SK-MEL-5 (cell line): Measurements from ENCODE around the gene OVCH1. TPM values are rescaled to one million over a fixed set of nuclear protein-coding genes. Genes with fewer than 3 reads are reported as not detected.

Experiments
- DNase-seq: peaks from one replicate; pipeline ENCODE4 v3.0.0-alpha.2; 2016; ENCODE audit warnings: low read depth, low spot score
- in situ Hi-C: cut with HindIII; loops from 2 replicates; pipeline ENCODE4 v1.10.0; 2016; ENCODE audit warnings: low sequenced_read_pairs, high pct_unique_total_duplicates, low pct_unique_long_range_greater_than_20kb
- polyA plus RNA-seq, 2 experiments: library from polyadenylated mRNA; depleted of rRNA; stranded (reverse); fragments of >200 nt; gene quantifications; 2 replicates each; pipeline ENCODE4 v1.2.3, GENCODE V29; 2015
- total RNA-seq: library from RNA; depleted of rRNA; stranded (reverse); fragments of >200 nt; shearing (Covaris generic); gene quantifications from 2 replicates; pipeline ENCODE4 v1.2.3, GENCODE V29; 2014; rRNA removed

OVCH1 gene, protein sequence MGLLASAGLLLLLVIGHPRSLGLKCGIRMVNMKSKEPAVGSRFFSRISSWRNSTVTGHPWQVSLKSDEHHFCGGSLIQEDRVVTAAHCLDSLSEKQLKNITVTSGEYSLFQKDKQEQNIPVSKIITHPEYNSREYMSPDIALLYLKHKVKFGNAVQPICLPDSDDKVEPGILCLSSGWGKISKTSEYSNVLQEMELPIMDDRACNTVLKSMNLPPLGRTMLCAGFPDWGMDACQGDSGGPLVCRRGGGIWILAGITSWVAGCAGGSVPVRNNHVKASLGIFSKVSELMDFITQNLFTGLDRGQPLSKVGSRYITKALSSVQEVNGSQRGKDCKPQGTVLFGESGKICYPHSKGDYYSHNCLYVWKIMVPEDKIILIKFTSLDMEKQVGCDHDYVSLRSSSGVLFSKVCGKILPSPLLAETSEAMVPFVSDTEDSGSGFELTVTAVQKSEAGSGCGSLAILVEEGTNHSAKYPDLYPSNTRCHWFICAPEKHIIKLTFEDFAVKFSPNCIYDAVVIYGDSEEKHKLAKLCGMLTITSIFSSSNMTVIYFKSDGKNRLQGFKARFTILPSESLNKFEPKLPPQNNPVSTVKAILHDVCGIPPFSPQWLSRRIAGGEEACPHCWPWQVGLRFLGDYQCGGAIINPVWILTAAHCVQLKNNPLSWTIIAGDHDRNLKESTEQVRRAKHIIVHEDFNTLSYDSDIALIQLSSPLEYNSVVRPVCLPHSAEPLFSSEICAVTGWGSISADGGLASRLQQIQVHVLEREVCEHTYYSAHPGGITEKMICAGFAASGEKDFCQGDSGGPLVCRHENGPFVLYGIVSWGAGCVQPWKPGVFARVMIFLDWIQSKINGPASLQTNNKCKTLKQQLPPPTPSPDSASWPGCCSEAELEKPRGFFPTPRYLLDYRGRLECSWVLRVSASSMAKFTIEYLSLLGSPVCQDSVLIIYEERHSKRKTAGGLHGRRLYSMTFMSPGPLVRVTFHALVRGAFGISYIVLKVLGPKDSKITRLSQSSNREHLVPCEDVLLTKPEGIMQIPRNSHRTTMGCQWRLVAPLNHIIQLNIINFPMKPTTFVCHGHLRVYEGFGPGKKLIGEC
- total RNA-seq = not detected in 2 replicates
- polyA plus RNA-seq (2015; cell fraction: cytosol; rRNA removed) = not detected in 2 replicates
- 0.24 and 2.0 TPM in 2 replicates for polyA plus RNA-seq (2015; cell fraction: nucleus; rRNA removed)

DNA sequence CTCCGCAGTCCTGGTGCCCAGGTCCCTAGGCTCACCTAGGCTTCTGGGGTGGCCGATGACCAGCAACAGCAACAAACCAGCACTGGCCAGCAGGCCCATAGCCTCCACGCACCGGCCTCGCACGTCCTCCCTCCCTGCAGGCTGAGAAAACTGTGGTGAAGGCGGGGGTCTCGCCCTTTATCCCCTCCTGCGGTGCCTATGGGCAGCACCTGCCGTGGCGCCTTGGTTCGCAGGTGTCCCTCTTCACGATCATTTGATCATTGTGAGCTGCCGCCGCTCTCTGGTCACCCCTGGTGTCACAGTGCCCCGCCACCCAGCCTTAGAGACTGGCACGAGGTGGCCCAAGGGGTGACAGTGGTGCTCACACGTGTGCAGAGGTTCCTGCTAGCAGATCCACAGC, at the start of gene OVCH1:
Gene OVCH1, minus strand, starts transcription at position 99 of the 400 bp plus-strand sequence. Its CDS starts 0 bp downstream, at position 99.
- DNase-seq = no peak
- in situ Hi-C loops = loop anchor here (25.0 kb wide), 1 partner anchor 185 kb away; no protein-coding TSS in a partner anchor

DNA sequence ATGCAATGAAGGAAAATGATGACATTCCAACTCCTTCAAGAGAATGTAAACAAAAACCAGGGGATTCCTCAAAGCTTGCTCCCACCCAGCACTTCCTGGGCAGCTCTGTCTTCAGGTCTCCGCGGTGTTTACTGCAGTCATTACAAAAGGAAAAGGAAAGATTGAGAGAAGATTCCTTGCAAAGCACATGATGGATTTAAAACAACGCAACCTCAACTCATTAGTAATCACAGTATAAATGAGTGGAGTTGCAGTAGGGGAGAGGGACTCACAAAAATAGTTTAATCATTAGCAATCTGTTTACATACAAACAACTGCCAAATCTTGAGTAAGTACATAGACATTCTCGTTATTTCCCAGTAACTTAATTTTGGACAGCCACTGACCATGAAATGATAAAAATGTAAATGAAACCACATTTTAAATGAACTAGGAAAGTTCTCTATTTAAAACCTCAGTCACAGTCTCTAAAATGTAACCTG, 49.7 kb upstream of the OVCH1 start:
- in situ Hi-C loops = no loop called here
- DNase-seq = no peak

DNA sequence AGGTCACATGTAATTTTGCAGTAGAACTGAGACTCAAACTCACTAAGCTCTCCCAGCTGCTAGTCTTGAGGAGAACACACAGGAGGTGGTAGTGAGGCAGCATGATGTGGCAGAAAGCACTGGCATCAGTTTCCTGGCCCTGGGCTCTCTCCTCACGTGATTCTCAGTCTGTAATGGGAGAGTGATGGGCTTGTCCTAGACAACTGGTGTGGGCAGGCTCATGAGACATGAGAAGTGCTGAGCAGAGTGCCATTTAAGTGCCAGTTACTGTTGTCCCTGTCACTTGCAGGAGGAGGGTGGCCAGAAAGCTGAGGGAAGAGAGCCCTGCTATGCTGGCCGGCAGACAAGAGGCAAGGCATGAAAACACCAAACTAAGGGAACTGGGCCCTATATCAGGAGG, 48.5 kb upstream of the OVCH1 start:
- in situ Hi-C loops = no loop called here
- peak; percentile 22 for DNase-seq

DNA sequence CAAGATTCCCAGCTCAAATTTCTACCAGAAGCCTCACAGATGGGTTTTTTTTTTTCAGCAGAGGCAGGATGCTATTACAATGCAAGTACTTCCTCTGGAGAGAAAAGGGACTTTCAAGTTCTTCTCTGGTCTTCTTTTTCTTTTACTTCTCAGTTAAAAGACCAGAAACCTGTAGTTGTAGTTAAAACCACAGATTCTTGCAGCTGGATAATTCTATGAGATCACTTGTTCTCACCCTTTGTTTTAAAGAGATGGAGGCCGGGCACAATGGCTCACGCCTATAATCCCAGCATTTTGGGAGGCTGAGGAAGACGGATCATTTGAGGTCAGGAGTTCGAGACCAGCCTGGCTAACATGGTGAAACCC, 47.6 kb upstream of the OVCH1 start:
- in situ Hi-C loops = no loop called here
- DNase-seq = no peak

DNA sequence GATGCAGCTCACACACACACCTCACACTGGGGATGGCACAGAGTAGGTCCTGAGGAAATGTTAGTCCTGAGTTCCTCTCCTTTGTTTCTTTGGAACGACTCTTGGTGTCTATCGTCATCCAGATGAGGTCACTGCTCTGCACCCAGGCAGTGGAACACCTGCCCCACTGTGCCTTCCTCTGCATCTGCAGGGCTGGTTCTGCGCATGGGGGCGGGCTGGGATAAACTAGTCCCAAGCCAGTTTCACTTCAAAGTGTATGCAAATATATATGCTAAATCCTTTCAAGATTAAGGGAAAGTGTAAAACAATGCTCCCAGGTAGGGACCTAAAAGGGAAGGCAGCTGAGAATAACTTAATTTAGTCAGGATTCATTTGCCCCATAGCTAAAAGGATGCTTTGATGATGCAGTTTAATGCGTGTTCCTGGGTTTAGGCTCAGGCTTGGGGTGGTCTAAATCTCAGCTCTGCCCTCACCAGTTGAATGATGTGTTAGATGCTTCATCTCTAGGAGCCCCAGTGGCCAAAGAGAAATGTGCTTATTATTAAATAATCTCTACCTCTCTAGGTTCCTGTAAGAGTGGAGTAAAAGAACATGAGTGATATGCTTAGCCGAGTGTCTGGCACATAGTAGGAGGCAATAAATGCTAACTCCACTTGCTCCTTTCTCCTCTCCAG, 47.1 kb upstream of the OVCH1 start:
- DNase-seq = no peak
- in situ Hi-C loops = no loop called here

DNA sequence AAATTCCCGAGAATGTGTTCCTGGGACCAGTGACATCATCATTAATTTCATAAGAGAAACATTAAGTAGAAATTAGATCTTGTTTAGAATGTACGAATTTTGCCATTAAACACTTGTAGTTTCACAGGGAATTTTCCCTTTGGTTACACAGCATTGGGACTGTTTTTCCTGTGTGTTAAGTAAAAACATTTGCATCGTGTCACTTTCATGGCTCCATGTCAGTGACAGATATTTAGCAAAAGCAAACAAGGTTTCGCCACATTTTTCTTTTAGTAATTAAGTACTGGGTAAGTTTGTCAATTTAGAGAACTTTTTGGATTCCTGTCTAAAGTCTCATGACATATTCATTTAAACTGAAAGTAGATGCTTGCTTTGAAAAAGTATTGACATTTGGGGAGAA, 45.5 kb upstream of the OVCH1 start:
- in situ Hi-C loops = no loop called here
- no peak for DNase-seq

DNA sequence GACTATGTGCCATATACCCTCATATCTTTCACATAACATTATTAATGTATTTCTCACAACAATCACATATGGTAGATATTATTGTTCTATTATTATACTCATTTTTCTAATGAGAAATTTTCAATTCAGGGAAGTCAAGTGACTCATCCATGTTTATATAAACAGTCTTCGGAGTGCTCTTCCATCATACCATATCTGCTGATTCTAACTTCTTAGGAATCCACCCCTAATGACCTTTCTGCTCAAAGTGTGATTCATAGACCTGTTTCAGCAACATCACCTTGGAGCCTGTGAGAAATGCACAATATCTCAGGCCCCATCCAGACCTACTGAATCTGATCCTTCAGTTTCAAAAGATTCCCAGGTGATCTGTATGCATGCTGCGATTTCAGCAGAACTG, 39.8 kb upstream of the OVCH1 start:
- in situ Hi-C loops = no loop called here
- no peak for DNase-seq

DNA sequence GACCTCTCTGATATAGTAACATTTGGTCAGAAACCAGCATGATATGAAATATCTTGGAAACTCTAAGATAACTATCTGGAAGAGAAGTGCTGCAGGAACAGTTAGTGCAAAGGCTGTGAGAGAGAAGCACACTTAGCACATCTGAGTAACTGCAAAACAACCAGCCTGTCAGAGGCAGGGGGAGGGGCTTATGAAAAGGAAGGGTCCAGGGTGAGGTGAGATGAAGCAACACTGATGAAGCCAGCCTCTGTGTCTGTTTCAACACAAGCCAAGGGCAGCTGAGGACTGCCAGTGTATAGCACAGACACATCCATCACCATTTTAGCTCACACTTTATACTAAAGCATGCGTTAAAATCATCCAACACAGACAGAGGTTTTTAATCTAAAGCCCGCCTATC, 37.4 kb upstream of the OVCH1 start:
- DNase-seq = no peak
- in situ Hi-C loops = no loop called here

DNA sequence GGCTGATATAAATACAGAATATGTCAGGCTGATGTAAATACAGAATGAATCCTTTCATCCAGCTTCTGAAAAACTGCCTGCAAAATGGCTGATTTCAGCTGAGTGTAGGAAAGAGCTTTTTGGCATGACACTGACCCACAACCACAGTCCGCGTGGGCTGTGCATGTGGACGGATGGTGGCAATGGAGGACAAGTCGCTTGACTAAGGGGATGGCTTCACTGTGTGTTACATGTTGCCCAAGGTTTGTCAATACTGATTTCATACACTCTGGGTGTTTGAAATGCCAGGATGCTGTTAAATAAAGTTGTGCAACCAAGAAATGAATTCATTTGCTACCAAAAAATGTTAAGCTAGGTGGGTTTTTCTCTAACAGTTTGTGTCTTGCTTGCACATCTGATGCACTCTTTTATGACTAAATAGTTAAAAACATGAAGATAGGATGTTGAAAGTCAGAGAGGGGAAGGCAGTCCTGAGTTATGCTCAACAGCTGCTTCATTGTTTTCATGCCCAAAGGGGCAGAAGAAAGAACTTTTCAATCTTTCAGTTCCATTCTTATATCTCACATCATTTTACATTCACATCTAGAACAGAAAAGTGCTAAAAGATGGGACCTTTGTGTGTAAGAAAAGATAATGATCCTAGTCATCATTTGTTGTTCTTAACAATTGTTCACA, 36.5 kb upstream of the OVCH1 start:
- in situ Hi-C loops = no loop called here
- DNase-seq = no peak

DNA sequence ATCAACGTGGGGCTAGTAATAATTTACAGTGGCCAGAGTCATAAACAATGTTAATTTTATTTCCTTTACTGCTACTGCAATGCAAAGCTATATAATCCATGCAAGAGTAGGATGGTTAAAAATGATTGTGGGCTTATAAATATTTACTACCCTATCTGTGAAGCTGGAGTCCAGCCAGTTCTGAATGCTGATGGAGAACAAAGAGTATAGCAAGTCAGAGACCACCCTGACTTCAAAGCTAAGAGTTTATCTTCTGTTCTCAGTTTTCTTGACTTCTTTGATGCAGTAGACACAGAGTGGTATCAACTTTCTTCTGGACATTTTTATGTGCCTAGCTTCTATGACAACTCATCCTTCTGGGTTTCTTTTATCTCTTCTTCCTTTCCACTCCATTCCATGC, 34.0 kb upstream of the OVCH1 start:
- in situ Hi-C loops = no loop called here

DNA sequence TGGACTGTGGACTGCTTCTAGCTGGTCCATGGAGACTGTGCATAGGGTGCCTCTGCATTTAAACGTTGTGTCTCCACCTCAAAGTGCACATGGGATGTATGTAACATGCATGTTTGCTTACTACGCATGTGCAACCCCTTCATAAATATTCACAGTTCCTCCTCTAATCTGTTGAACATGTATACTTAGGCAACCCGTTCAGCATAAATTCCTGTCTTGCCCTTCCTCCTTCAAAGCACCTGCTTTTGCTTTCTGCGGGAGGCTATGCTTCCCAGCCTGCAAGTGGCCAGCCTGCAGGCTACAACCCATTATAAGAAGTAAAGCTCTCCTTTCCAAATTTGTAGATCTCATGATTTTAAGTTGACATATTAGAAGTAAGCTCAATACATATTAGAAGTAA, 33.0 kb upstream of the OVCH1 start:
- in situ Hi-C loops = no loop called here
- DNase-seq = no peak

More for the DNA sequence above, 34.0 kb upstream of the OVCH1 start:
- no peak for DNase-seq

DNA sequence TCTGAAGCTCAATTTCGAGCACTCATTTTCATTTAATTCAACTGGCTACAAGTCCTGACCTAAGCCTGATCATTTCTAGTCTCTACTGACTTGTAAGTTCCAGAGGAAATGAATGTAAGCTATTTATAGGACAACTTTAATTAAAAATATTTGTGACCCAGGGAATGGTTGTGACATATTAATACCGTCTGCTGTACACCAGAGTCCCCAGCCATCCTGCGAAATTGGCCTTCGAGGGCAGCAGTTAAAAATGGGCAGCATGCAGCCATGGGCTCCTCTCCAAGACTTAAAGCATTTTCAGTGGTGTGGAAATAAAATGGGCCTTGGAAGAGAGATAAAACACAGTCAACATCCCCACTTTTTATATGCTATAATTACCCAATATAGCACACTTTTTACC, 30.7 kb upstream of the OVCH1 start:
- in situ Hi-C loops = no loop called here
- DNase-seq = no peak

DNA sequence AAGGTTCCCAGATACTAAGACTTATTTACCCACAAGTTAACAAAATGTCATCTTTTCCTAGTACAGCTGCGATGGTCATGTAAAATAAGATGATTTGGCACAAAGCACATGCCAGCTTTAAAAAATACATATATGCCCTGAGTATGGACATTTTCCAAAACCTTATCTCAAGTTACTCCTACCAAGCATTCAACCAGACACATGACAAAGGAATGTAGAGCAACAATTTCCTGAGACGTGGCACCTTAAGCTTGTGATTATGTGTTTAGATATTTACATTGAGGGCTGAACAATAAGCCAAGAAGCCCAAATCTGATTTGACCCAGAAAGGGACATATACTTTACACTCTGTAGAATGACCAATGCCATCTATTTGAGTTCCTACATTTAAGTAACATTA, 24.5 kb upstream of the OVCH1 start:
- DNase-seq = no peak
- in situ Hi-C loops = no loop called here

DNA sequence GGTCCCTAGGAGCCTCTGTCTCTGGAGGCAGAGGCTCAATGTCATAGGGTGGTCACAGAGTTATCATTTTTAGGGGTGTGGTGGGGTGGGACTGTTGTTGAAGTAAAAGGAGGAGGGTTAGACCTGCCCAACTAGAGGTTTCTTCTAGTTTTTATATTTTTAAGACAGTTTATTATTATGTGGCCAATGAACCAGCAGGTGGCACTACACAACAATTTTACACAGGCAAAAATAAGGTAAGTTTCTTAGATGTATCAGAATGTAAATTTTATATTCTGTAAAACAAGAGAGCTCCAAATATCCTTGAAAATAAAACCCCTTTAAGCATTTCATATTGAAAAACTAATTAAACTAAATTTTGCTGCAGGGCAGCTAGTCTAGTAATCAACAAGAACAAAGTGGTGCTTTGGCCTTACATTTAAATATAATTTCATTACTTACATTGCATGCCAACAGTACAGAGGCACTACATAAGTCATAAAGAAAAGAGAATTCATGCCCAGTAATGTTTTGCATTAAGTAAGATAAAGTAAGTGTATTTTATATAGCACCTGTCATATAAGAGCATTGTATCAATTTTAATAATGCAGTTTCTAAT, 22.2 kb upstream of the OVCH1 start:
- peak; percentile 57 for DNase-seq
- in situ Hi-C loops = no loop called here

DNA sequence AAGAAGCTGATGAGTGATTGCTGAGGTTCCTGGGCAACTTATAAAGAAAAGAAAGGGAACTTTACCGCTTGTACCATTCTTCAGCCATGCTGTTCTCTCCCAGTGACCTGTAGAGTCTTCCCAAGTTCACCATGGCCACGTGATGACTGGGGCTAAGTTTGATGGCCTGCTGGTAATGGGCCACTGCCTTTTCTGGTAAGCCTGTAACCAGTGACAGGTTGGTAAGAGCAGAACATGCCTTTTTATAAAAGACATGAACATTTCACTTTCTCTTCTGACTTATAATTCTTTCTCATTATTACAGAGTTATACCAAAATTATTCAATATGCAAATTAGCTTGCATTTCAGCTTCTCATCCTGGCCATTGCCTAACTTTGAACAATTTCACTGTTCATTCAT, 20.9 kb upstream of the OVCH1 start:
- in situ Hi-C loops = no loop called here
- no peak for DNase-seq

DNA sequence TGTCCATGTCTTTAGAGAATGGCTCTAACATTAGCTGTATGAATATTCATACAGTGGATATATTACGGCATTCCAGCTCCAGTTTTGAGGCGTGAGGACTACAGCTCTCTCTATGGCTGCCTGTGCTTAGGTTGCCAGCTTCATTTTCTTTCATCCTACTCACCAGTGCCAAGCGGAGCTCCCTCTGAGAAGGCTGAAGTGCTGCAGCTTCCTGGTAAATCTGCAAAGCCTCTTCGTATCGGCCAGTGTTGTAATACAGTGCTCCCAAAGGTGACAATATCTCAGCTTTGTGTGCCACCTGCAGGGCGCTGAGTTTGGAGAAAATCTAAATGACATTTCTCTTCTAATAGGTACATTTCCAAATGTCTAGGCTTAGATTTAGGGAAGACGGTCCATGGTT, 19.8 kb upstream of the OVCH1 start:
- in situ Hi-C loops = no loop called here
- DNase-seq = peak; percentile 37

DNA sequence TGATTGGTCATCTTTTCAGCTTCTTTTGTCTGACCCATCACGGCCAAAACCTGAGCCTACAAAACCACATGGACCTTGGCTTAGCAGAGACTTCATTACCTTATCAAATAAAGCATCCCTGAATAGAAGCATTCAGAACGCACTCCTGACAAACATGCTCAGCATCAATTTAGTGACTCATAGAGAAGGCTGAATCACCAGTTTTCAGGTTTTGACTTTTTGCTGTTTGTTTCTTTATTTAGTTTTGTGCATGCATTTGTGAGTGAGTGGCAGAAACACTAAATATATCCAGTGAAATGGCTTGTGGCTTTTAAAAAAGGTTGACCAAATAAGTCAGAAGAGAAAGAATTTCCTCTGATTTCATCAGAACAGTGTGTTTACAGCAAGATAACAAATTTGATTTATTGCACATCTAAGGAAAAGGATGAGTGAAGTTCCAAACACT, 19.0 kb upstream of the OVCH1 start:
- in situ Hi-C loops = no loop called here
- DNase-seq = no peak
